Loucy (cell line): Measurements from ENCODE around the gene CENPS.

Experiments
- EZH2phosphoT487 ChIP-seq: fragments of 200-600 bp; IDR thresholded peaks from 2 replicates; pipeline ENCODE4 v1.6.1; 2018; ENCODE audit warnings: antibody characterized with exemption, mild to moderate bottlenecking, moderate library complexity, borderline replicate concordance
- TF ChIP-seq, protein P1 (sequence below): fragments of 200-600 bp; sonication (generic); conservative IDR thresholded peaks from 2 replicates; pipeline ENCODE4 v1.5.1; 2014; ENCODE audit warnings: mild to moderate bottlenecking, antibody characterized with exemption, low read length

DNA sequence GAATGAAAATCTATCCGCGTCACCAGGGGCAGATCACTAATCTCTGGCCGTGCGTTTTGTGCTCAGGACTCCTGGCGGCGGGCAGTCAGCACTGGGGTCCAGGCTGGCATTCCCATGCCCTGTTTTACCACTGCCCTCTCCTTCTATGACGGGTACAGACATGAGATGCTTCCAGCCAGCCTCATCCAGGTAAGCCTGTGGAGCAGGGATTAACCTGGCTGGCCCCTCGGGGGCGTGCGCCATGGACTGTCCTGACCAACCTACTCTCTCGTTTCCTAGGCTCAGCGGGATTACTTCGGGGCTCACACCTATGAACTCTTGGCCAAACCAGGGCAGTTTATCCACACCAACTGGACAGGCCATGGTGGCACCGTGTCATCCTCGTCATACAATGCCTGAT lies 10.9 kb upstream of the CENPS start:
- TF ChIP-seq, protein P1, sequence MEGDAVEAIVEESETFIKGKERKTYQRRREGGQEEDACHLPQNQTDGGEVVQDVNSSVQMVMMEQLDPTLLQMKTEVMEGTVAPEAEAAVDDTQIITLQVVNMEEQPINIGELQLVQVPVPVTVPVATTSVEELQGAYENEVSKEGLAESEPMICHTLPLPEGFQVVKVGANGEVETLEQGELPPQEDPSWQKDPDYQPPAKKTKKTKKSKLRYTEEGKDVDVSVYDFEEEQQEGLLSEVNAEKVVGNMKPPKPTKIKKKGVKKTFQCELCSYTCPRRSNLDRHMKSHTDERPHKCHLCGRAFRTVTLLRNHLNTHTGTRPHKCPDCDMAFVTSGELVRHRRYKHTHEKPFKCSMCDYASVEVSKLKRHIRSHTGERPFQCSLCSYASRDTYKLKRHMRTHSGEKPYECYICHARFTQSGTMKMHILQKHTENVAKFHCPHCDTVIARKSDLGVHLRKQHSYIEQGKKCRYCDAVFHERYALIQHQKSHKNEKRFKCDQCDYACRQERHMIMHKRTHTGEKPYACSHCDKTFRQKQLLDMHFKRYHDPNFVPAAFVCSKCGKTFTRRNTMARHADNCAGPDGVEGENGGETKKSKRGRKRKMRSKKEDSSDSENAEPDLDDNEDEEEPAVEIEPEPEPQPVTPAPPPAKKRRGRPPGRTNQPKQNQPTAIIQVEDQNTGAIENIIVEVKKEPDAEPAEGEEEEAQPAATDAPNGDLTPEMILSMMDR: no peak
- TF ChIP-seq EZH2phosphoT487: no peak
